Activated T-helper 1 cell treated with anti-CD3 and anti-CD28 coated beads, Interleukin-12 subunit alpha, Interleukin-12 subunit beta, Interleukin-2, Interleukin-4 antibody, amounts not matched to agents 30 ng/mL and 10 ng/mL and 1 ng/mL, durations not matched to agents 14 hours and 24 hours and 36 hours (primary cell): ENCODE results near the gene MYH6. TPM values are rescaled to one million over a fixed set of nuclear protein-coding genes. Genes with fewer than 3 reads are reported as not detected.

Experiments used
- DNase-seq: peaks from one replicate; pipeline ENCODE4 v3.0.0; 2021; ENCODE audit warnings: low spot score
- H3K27ac Mint-ChIP-seq: one replicate; pipeline ENCODE4 v1.8.0; 2021; ENCODE audit warnings: mild to moderate bottlenecking, mixed read lengths
- H3K27me3 Mint-ChIP-seq: one replicate; pipeline ENCODE4 v1.8.0; 2022; ENCODE audit warnings: mild to moderate bottlenecking, moderate library complexity, mixed read lengths; ENCODE audit not compliant: insufficient read depth
- H3K36me3 Mint-ChIP-seq: one replicate; pipeline ENCODE4 v1.8.0; 2021; ENCODE audit warnings: low read depth, mixed read lengths
- H3K4me1 Mint-ChIP-seq: one replicate; pipeline ENCODE4 v1.8.0; 2021; ENCODE audit warnings: low read depth, mixed read lengths
- H3K4me3 Mint-ChIP-seq: one replicate; pipeline ENCODE4 v1.8.0; 2021; ENCODE audit warnings: mild to moderate bottlenecking, moderate library complexity, mixed read lengths
- H3K9me3 Mint-ChIP-seq: one replicate; pipeline ENCODE4 v1.8.0; 2021; ENCODE audit warnings: mixed read lengths
- intact Hi-C: fragments of 100-400 bp; cut with micrococcal nuclease; formaldehyde crosslinking; loops from one replicate; pipeline ENCODE4 v1.15.1; 2024
- total RNA-seq: library from RNA; stranded (reverse); gene quantifications from 2 replicates; pipeline ENCODE4 v1.2.3, GENCODE V29; 2022

Gene MYH6
- total RNA-seq, 1 donor from 2014 or later: 0.52 TPM

DNA sequence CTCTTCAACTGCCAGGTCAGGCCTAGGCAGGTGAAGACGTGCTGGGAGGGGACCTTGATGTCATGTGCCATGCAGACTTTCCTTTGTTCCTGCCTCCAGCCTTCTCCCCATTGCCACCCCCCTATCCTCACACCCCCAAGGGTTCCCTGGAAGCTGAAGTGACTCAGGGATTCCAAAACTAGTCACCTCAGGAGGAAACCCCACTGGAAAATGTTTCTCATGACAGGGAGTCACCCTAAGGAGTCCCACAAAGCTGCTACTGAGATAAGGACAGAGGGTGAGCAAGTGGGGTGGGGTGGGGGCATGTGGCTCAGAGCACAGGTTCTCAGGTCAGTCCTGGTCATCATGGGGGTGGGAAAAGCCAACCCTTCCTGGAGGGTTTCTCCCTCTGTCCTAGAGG lies 37.9 kb downstream of the MYH6 start:
- intact Hi-C loops: no loop called here
- no peak for DNase-seq
- Mint-ChIP-seq H3K9me3 (no peaks in the 10 kb centered on the region), H3K36me3 (no peaks in the 10 kb centered on the region), H3K27ac (no peak overlapping the region), H3K27me3 (peaks cover 18% of the 10 kb centered on the region), H3K4me1 (no peaks in the 10 kb centered on the region), H3K4me3 (no peak overlapping the region)

- Mint-ChIP-seq H3K36me3 (no peaks in the 10 kb centered on the region), H3K27ac (no peak overlapping the region), H3K4me3 (no peak overlapping the region), H3K9me3 (no peaks in the 10 kb centered on the region), H3K27me3 (peaks cover 31% of the 10 kb centered on the region), H3K4me1 (no peaks in the 10 kb centered on the region)
- intact Hi-C loops: no loop called here
- no peak for DNase-seq
Observed at GRCh38 chr14:23366426-23366921, 41.6 kb downstream of the MYH6 start.

GRCh38 chr14:23365732-23366425 lies 42.2 kb downstream of the MYH6 start:
- intact Hi-C loops: no loop called here
- Mint-ChIP-seq H3K9me3 (no peaks in the 10 kb centered on the region), H3K4me1 (no peaks in the 10 kb centered on the region), H3K36me3 (no peaks in the 10 kb centered on the region), H3K27ac (no peak overlapping the region), H3K27me3 (peaks cover 31% of the 10 kb centered on the region), H3K4me3 (no peak overlapping the region)
- DNase-seq: no peak

DNA sequence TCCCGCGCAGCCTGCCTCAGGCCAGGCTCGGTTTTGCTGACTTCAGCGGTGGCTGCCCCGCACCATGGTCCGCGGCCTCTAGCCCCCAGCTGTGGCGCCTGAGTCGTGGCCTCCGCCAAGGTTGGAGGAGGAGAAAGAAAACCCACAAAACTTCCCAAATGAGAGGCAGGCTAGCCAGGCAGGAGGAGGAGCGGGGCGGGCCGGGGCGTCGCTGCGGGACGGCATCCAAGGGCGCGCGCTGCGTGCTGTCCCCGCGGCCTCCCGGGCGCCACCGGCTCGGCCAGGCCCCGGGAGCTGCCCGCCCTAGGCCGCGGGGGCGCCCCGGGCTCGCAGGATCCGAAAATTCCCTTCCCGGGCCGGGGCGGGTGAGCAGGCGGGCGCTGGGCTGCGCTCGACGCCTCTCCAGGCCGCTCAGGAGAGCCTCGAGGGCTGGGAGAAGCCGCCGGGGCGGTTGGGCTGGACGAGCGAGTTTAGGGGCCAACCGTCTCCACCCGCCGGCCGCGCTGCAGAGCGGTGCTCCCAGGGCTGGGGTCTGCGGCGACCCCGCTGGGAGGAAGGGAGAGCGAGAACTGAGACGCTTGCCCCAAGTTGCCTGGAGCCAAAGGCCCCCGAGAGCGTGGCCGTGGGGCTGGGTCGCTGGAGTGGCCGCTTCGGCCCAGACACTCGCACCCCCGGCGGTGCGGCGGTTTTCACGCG lies 42.9 kb downstream of the MYH6 start, which contains the start of gene EFS:
EFS (minus strand) TSS at position 137 of the 696 bp plus-strand sequence. CDS start 147 bp downstream, outside the sequence.
- Mint-ChIP-seq H3K27ac (no peak within 1 kb of the TSS), H3K4me1 (no peaks in the 10 kb centered on the region), H3K36me3 (no peaks in the 10 kb centered on the region), H3K9me3 (no peaks in the 10 kb centered on the region), H3K27me3 (peaks cover 31% of the 10 kb centered on the region), H3K4me3 (no peak within 1 kb of the TSS)
- intact Hi-C loops: no loop called here
- DNase-seq: no peak

DNA sequence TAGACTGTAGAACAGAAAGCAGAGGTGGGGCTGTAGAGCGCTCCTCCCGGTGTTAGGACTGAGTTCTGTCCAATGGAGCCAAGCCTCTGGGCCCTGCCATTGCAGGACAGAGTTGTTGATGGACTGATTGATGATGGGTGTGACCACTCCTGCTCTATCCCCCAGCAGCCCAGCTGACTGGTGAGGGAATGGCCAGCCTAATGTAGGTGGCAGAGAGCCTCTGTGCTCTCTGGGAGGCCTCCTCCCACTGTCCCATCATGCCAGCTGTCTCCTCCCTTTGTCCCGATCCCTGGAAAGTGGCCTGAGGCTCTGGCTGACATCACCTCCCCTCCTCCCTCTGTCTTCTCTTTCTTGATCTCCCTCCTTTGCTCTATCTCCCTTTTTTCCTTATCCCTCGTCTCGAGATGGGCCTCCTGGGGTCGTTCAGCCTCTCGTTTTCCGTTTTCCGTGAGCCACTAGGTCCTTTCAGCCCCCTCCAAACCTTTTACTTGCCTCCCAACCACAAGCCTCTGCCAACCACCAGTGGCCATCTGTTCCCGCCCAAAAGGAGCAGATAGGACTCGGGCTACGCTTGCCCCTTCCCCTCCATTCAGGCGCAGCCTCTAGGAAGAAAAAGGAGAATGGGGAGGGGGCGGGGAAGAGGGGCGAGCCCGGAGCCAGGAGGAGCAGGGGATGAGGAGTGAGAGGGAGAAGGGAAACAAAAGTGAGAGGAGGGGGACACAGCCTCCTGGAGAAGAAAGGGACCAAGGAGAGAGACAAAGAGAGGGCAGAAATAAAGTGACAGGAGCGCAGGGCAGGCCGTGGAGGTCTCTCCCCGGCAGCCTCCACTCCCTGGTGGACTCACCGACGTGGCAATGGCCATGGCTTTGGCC lies 43.7 kb downstream of the MYH6 start:
- H3K27me3 Mint-ChIP-seq: peaks cover 31% of the 10 kb centered on the region
- H3K4me1 Mint-ChIP-seq: no peaks in the 10 kb centered on the region
- intact Hi-C loops: no loop called here
- H3K9me3 Mint-ChIP-seq: no peaks in the 10 kb centered on the region
- no peaks in the 10 kb centered on the region for H3K36me3 Mint-ChIP-seq
- DNase-seq: no peak
- H3K27ac Mint-ChIP-seq: no peak overlapping the region
- H3K4me3 Mint-ChIP-seq: no peak overlapping the region

- Mint-ChIP-seq H3K4me3 (no peak overlapping the region), H3K4me1 (no peaks in the 10 kb centered on the region), H3K27ac (no peak overlapping the region), H3K27me3 (peaks cover 23% of the 10 kb centered on the region), H3K9me3 (no peaks in the 10 kb centered on the region), H3K36me3 (no peaks in the 10 kb centered on the region)
- DNase-seq: no peak
- intact Hi-C loops: no loop called here
Observed at GRCh38 chr14:23362200-23362599, 45.9 kb downstream of the MYH6 start.

DNA sequence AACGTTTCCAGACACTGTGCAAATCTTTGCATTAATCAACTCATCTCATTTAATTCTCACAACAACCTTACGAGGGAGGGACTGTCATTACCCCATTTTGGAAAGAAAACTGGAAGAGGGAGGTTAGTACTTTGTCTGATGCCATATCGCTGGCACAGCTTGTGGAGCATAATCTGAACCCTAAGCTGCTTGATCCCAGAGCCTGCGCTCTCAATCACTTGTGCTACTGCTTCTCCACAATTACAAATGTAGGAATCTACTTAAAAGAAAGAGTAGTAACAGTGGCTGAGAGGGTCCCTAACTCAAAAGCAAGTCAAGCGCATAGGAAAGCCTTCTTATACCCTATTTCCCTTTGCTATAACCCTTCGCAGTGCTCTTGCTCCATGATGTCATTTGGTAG lies 46.3 kb downstream of the MYH6 start:
- Mint-ChIP-seq H3K9me3 (no peaks in the 10 kb centered on the region), H3K27ac (no peak overlapping the region), H3K36me3 (no peaks in the 10 kb centered on the region), H3K4me1 (no peaks in the 10 kb centered on the region), H3K4me3 (no peak overlapping the region), H3K27me3 (peaks cover 19% of the 10 kb centered on the region)
- intact Hi-C loops: no loop called here
- no peak for DNase-seq

DNA sequence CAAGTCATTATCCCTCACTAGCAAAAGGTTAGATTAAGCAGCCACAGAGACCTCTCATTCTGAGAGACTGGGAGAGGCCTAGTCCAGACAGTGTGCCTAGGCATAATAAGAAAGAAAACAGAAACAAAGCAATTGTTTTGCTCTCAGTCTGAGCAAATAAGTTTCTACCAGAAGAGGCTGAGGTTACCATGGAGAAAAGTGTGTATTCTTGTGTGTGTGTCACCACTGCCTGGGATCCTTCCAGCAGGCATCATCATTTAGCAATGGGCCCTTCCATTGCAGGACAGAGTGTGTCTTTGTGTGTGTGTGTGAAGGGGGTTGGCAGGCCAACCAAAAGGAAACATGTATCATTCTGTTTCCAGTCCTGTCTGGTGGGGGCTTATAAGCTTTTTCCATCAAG lies 46.8 kb downstream of the MYH6 start:
- no peak overlapping the region for H3K27ac Mint-ChIP-seq
- H3K36me3 Mint-ChIP-seq: no peaks in the 10 kb centered on the region
- no peak for DNase-seq
- H3K9me3 Mint-ChIP-seq: no peaks in the 10 kb centered on the region
- intact Hi-C loops: no loop called here
- no peaks in the 10 kb centered on the region for H3K4me1 Mint-ChIP-seq
- H3K27me3 Mint-ChIP-seq: peaks cover 15% of the 10 kb centered on the region
- no peak overlapping the region for H3K4me3 Mint-ChIP-seq

GRCh38 chr14:23360496-23360895 lies 47.6 kb downstream of the MYH6 start:
- no peaks in the 10 kb centered on the region for H3K36me3 Mint-ChIP-seq
- H3K4me3 Mint-ChIP-seq: no peak overlapping the region
- H3K27me3 Mint-ChIP-seq: peaks cover 15% of the 10 kb centered on the region
- H3K4me1 Mint-ChIP-seq: no peaks in the 10 kb centered on the region
- DNase-seq: no peak
- H3K27ac Mint-ChIP-seq: no peak overlapping the region
- no peaks in the 10 kb centered on the region for H3K9me3 Mint-ChIP-seq
- intact Hi-C loops: no loop called here

DNA sequence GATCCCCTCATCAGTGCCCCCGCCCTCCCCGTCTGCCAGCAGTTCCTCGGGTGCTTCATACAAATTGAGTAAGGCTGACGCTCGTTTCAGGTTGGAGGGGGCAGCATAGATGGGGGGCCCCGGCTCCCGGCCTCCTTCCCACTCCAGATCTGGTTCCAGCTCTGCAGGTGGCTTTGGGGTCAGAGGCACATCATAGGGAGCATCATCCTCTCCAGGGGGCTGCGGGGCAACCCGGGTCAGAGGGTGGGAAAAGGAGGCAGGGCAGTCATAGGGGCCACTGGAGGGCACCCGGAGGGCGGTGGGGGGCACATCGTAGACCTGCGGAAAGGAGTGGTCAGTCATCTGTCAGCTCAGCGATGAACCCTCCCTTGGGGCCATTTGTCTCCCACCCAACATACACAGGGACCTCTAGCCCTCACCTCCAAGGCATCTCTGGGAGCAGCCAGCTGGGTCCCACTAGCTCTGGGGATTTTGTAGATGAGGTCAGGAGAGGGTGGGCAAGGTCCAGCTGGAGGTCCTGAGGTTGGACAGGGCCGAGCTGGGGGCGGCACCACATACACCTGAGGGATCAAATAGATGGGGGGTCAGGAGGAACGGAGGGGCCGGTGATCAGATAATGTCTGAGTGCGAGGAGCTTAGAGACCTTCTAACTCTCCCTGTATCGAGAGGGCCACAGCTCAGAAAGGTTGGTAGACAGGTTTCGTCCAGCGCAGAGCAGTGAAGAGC lies 48.2 kb downstream of the MYH6 start:
- intact Hi-C loops: no loop called here
- H3K4me1 Mint-ChIP-seq: no peaks in the 10 kb centered on the region

DNA sequence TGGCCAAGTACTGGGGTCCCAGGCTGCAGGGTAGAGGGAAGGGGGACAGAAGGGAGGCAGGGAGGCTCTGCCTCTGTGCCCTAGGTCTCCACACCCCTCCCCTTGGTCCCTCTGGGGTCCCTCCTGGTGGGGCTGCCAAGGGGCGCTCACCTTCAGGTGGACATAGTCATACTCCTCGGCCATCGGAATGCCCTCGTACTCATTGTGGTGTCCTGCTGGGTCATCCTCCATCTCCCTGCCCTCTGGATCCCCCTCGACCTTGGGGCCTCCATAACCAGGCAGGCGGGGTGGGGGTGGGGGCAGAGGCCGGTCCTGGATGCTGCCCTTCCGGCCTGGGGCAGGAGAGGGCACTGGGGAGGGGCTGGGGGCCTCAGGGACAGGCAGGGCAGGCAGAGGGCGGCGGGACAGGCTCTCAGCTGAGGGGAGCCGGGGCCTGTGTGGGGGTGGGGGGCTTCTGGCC lies 48.9 kb downstream of the MYH6 start:
- H3K9me3 Mint-ChIP-seq: no peaks in the 10 kb centered on the region
- intact Hi-C loops: no loop called here
- H3K36me3 Mint-ChIP-seq: no peaks in the 10 kb centered on the region
- no peak overlapping the region for H3K4me3 Mint-ChIP-seq
- H3K27ac Mint-ChIP-seq: no peak overlapping the region
- peaks cover 9% of the 10 kb centered on the region for H3K27me3 Mint-ChIP-seq
- DNase-seq: no peak
- H3K4me1 Mint-ChIP-seq: no peaks in the 10 kb centered on the region

More for the DNA sequence above, 48.2 kb downstream of the MYH6 start:
- peaks cover 14% of the 10 kb centered on the region for H3K27me3 Mint-ChIP-seq
- no peak overlapping the region for H3K27ac Mint-ChIP-seq
- no peaks in the 10 kb centered on the region for H3K9me3 Mint-ChIP-seq
- H3K36me3 Mint-ChIP-seq: no peaks in the 10 kb centered on the region
- no peak for DNase-seq
- no peak overlapping the region for H3K4me3 Mint-ChIP-seq

DNA sequence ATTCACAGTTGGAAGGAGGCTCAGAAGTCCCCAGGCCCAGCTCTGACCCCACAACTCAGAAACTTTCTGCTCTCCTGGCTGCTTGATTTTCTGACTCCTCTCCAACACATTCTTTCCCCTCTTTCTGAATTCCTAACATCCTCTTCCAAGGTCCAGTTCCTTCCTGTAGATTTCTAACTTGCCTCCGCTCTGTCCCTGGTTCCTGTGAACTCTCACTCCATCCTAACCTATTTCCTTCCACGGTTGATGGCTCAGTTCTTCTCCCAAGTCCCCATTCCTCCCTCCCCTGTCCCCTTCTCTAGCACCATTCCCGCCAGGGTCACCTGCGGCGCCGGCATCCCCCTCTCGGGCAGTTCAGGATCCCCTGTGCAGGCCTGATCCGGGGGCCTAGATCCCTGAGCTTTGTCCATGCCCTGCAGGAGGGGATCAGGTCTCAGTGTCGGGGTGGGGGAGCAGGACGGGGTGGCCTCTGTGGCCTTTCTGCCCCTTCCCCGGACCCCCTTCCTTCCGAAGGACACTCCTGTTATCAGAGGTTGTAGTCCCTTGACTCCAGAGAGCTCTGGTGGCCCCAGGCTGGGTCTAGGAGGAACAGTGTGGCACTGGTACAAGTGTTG lies 49.4 kb downstream of the MYH6 start:
- Mint-ChIP-seq H3K4me3 (no peak overlapping the region), H3K4me1 (no peaks in the 10 kb centered on the region), H3K36me3 (no peaks in the 10 kb centered on the region), H3K9me3 (no peaks in the 10 kb centered on the region), H3K27me3 (peaks cover 11% of the 10 kb centered on the region), H3K27ac (no peak overlapping the region)
- no peak for DNase-seq
- intact Hi-C loops: no loop called here
